H9 (cell line): ENCODE measurements around the gene MGARP. TPM values are rescaled to one million over a fixed set of nuclear protein-coding genes. Genes with fewer than 3 reads are reported as not detected.

Experiments
- DNase-seq: peaks from one replicate; pipeline ENCODE4 v3.0.0-alpha.2; 2017
- H2AFZ ChIP-seq: one replicate; pipeline ENCODE4 v1.6.1; 2013; ENCODE audit warnings: mild to moderate bottlenecking, low read length, control low read depth, moderate library complexity
- H2AK5ac ChIP-seq: 2 replicates; pipeline ENCODE4 v1.6.1; 2013; ENCODE audit warnings: low read length, control low read depth, mixed read lengths; ENCODE audit not compliant: insufficient read length
- H2BK120ac ChIP-seq: one replicate; pipeline ENCODE4 v1.6.1; 2013; ENCODE audit warnings: low read depth, mild to moderate bottlenecking, low read length, control low read depth, inconsistent platforms; ENCODE audit not compliant: poor library complexity, severe bottlenecking
- H2BK12ac ChIP-seq: 2 replicates; pipeline ENCODE4 v1.6.1; 2013; ENCODE audit warnings: low read length, control low read depth, mixed read lengths, low read depth; ENCODE audit not compliant: insufficient read length
- H2BK15ac ChIP-seq: 2 replicates; pipeline ENCODE4 v1.6.1; 2013; ENCODE audit warnings: low read depth, low read length, control low read depth
- H2BK20ac ChIP-seq: one replicate; pipeline ENCODE4 v1.6.1; 2013; ENCODE audit warnings: low read depth, mild to moderate bottlenecking, low read length, control low read depth, inconsistent platforms; ENCODE audit not compliant: poor library complexity, severe bottlenecking
- H2BK5ac ChIP-seq: 2 replicates; pipeline ENCODE4 v1.6.1; 2013; ENCODE audit warnings: low read length, control low read depth, mixed read lengths; ENCODE audit not compliant: insufficient read length
- H3K14ac ChIP-seq: 2 replicates; pipeline ENCODE4 v1.6.1; 2013; ENCODE audit warnings: low read length, control low read depth; ENCODE audit not compliant: insufficient read depth
- H3K18ac ChIP-seq: 2 replicates; pipeline ENCODE4 v1.6.1; 2013; ENCODE audit warnings: low read depth, mild to moderate bottlenecking, mixed read lengths, low read length, control low read depth; ENCODE audit not compliant: insufficient read length
- H3K23ac ChIP-seq: 2 replicates; pipeline ENCODE4 v1.6.1; 2013; ENCODE audit warnings: low read length, control low read depth, mixed read lengths, low read depth; ENCODE audit not compliant: insufficient read length
- H3K23me2 ChIP-seq: 2 replicates; pipeline ENCODE4 v1.6.1; 2013; ENCODE audit warnings: low read depth, mild to moderate bottlenecking, mixed read lengths, low read length, control low read depth; ENCODE audit not compliant: insufficient read length, poor library complexity, severe bottlenecking
- H3K27ac ChIP-seq: 2 replicates; pipeline ENCODE4 v1.5.1; 2013; ENCODE audit warnings: low read length, control low read depth, mixed read lengths, low read depth; ENCODE audit not compliant: insufficient read length
- H3K27me3 ChIP-seq: 2 replicates; pipeline ENCODE4 v1.6.1; 2013; ENCODE audit warnings: low read length, control low read depth, inconsistent platforms; ENCODE audit not compliant: insufficient read depth
- H3K4ac ChIP-seq: 2 replicates; pipeline ENCODE4 v1.6.1; 2013; ENCODE audit warnings: low read depth, mild to moderate bottlenecking, control low read depth, inconsistent platforms, low read length, moderate library complexity
- H3K4me1 ChIP-seq: 2 replicates; pipeline ENCODE4 v1.6.1; 2013; ENCODE audit warnings: low read length, control low read depth, inconsistent platforms; ENCODE audit not compliant: insufficient read depth
- H3K4me2 ChIP-seq: 2 replicates; pipeline ENCODE4 v1.6.1; 2013; ENCODE audit warnings: low read length, control low read depth, mixed read lengths; ENCODE audit not compliant: insufficient read length, insufficient read depth
- H3K56ac ChIP-seq: 2 replicates; pipeline ENCODE4 v1.6.1; 2013; ENCODE audit warnings: low read depth, mild to moderate bottlenecking, mixed read lengths, low read length, control low read depth; ENCODE audit not compliant: insufficient read length
- H3K79me1 ChIP-seq: 2 replicates; pipeline ENCODE4 v1.6.1; 2013; ENCODE audit warnings: low read depth, mild to moderate bottlenecking, moderate library complexity, low read length, control low read depth, inconsistent platforms; ENCODE audit not compliant: insufficient read depth, poor library complexity, severe bottlenecking
- H3K79me2 ChIP-seq: 2 replicates; pipeline ENCODE4 v1.6.1; 2013; ENCODE audit warnings: low read length, control low read depth, inconsistent platforms; ENCODE audit not compliant: insufficient read depth
- H3K9ac ChIP-seq: 2 replicates; pipeline ENCODE4 v1.6.1; 2013; ENCODE audit warnings: low read length, control low read depth, mixed read lengths; ENCODE audit not compliant: insufficient read length; ENCODE audit errors: extremely low read depth
- H3K9me3 ChIP-seq: one replicate; pipeline ENCODE4 v1.6.1; 2013; ENCODE audit warnings: low read depth, low read length, inconsistent platforms; ENCODE audit not compliant: control insufficient read depth
- H3T11ph ChIP-seq: one replicate; pipeline ENCODE4 v1.6.1; 2013; ENCODE audit warnings: mild to moderate bottlenecking, low read length, control low read depth, inconsistent platforms
- H4K20me1 ChIP-seq: one replicate; pipeline ENCODE4 v1.6.1; 2013; ENCODE audit not compliant: control insufficient read depth, insufficient read length, insufficient read depth
- H4K5ac ChIP-seq: 2 replicates; pipeline ENCODE4 v1.6.1; 2013; ENCODE audit warnings: low read depth, mild to moderate bottlenecking, mixed read lengths, low read length, control low read depth; ENCODE audit not compliant: insufficient read length
- H4K8ac ChIP-seq: replicated peaks from 2 replicates; pipeline ENCODE4 v1.6.1; 2013; ENCODE audit warnings: low read length, control low read depth, mixed read lengths, low read depth; ENCODE audit not compliant: insufficient read length
- H4K91ac ChIP-seq: 2 replicates; pipeline ENCODE4 v1.6.1; 2013; ENCODE audit warnings: low read depth, mild to moderate bottlenecking, moderate library complexity, mixed read lengths, low read length, control low read depth; ENCODE audit not compliant: insufficient read length
- H3K27ac Mint-ChIP-seq, 3 experiments: 2 replicates in 2 of 3; 3 replicates in 1 of 3; pipeline ENCODE4 v1.8.0; 2020 to 2021; ENCODE audit warnings: mixed read lengths in 3 of 3, mild to moderate bottlenecking in 1 of 3, moderate library complexity in 1 of 3
- H3K27me3 Mint-ChIP-seq: 2 replicates; pipeline ENCODE4 v1.8.0; 2021; ENCODE audit warnings: low read depth, mild to moderate bottlenecking, moderate library complexity, mixed read lengths
- H3K36me3 Mint-ChIP-seq, 3 experiments: 2 replicates in 2 of 3; 3 replicates in 1 of 3; pipeline ENCODE4 v1.8.0; 2020 to 2021; ENCODE audit warnings: low read depth in 3 of 3, mixed read lengths in 3 of 3; ENCODE audit not compliant: insufficient read depth in 1 of 3
- H3K4me1 Mint-ChIP-seq, 2 experiments: 2 replicates each; pipeline ENCODE4 v1.8.0; 2020; ENCODE audit warnings: mixed read lengths in 2 of 2
- H3K4me3 Mint-ChIP-seq, 2 experiments: 2 replicates in 1 of 2; 3 replicates in 1 of 2; pipeline ENCODE4 v1.8.0; 2020 to 2021; ENCODE audit warnings: mild to moderate bottlenecking in 2 of 2, mixed read lengths in 2 of 2, moderate library complexity in 1 of 2
- H3K9me3 Mint-ChIP-seq, 2 experiments: 2 replicates in 1 of 2; 3 replicates in 1 of 2; pipeline ENCODE4 v1.8.0; 2020; ENCODE audit warnings: mild to moderate bottlenecking in 2 of 2, mixed read lengths in 2 of 2, moderate library complexity in 1 of 2
- WGBS: extraction: QIAGEN DNeasy Blood & Tissue Kit; methylation state at CpG from one replicate; pipeline ENCODE4 v1.1.7; 2013; ENCODE audit warnings: missing lambda C conversion rate, low lambda C conversion rate, mixed read lengths; ENCODE audit not compliant: insufficient read length; ENCODE audit errors: extremely low coverage; 5-methylcytosine and 5-hydroxymethylcytosine counted together
- total RNA-seq: library from RNA; stranded (reverse); gene quantifications from 2 replicates; pipeline ENCODE4 v1.2.1, GENCODE V29; 2021
- TF ChIP-seq, protein P1 (sequence below): fragments of 200-600 bp; sonication (generic); conservative IDR thresholded peaks from 3 replicates; pipeline ENCODE4 v1.8.0; 2021; ENCODE audit warnings: antibody characterized with exemption, mild to moderate bottlenecking

Gene MGARP
- total RNA-seq, 1 experiment from 2014 or later: 4.0 TPM

DNA sequence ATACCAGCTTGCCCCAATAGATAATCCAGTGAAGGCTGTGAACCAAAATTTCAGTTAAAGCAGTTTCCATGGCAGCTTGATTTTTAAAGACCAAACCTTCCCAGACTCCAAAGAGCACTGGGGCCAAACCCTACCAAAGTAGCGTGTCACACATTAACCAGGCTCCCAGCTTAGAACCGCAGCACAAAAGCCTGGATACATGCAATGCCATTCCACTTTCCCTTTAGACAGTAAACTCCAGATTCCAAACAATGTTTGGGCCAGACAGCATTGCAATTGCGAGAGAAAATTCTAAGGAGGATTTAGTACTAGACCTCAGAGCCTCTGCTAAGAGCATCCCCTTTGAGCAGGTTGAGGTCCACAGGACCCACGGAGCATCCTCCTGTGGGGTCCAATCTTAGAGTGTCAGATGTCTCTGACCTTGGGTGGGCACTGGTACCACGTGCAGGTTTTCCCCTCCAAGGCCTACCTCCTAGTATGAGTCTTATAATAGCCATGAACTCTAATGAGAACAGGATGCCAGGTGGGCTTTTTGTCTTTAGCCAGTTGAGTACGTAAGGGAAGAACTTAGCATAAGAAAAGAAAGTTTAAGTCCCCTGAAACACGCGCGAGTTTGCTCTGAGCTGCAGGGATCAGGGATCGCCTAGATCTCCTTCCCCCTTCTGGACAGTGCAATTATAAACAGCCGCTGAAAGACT is 38.8 kb downstream of the MGARP start:
- Histone ChIP-seq H3K79me2 (no peaks in the 10 kb centered on the region), H2BK20ac (no peak overlapping the region), H3K4ac (no peak overlapping the region), H3K4me2 (no peak overlapping the region), H3K18ac (peak overlapping the region; percentile 48), H4K20me1 (no peaks in the 10 kb centered on the region), H3T11ph (no peak overlapping the region), H4K5ac (no peak overlapping the region), H3K14ac (no peak overlapping the region; the same call in 1 of the 2 replicates), H4K8ac (no peak overlapping the region), H4K91ac (no peak overlapping the region), H2BK120ac (no peak overlapping the region), H2BK12ac (no peak overlapping the region), H2AFZ (no peak overlapping the region), H3K23me2 (no peaks in the 10 kb centered on the region), H2BK5ac (no peak overlapping the region), H3K27me3 (no peaks in the 10 kb centered on the region), H3K27ac (peak overlapping the region; percentile 4), H3K9ac (no peak overlapping the region), H3K4me1 (peaks cover 16% of the 10 kb centered on the region; the same call in 1 of the 2 replicates), H3K23ac (no peak overlapping the region), H2AK5ac (no peak overlapping the region), H3K9me3 (no peaks in the 10 kb centered on the region), H3K56ac (no peak overlapping the region), H2BK15ac (no peak overlapping the region), H3K79me1 (no peaks in the 10 kb centered on the region)
- WGBS: no CpG with 5 or more reads among the region's 11 CpGs
- H3K36me3 Mint-ChIP-seq: peaks cover 7 to 10% (median 10%) of the 10 kb centered on the region in 3 experiments
- no peaks in the 10 kb centered on the region for H3K27me3 Mint-ChIP-seq
- TF ChIP-seq, protein P1, sequence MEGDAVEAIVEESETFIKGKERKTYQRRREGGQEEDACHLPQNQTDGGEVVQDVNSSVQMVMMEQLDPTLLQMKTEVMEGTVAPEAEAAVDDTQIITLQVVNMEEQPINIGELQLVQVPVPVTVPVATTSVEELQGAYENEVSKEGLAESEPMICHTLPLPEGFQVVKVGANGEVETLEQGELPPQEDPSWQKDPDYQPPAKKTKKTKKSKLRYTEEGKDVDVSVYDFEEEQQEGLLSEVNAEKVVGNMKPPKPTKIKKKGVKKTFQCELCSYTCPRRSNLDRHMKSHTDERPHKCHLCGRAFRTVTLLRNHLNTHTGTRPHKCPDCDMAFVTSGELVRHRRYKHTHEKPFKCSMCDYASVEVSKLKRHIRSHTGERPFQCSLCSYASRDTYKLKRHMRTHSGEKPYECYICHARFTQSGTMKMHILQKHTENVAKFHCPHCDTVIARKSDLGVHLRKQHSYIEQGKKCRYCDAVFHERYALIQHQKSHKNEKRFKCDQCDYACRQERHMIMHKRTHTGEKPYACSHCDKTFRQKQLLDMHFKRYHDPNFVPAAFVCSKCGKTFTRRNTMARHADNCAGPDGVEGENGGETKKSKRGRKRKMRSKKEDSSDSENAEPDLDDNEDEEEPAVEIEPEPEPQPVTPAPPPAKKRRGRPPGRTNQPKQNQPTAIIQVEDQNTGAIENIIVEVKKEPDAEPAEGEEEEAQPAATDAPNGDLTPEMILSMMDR: peak; percentile 15; the same call in 1 of the 3 replicates
- peak overlapping the region; percentile 84 to 98 (median 90) for H3K27ac Mint-ChIP-seq
- peak overlapping the region; percentile 18 to 52; a peak in 2 of 5 replicates for H3K4me3 Mint-ChIP-seq
- H3K4me1 Mint-ChIP-seq: peaks cover 26 to 33% of the 10 kb centered on the region in 2 experiments
- peaks cover 12 to 14% of the 10 kb centered on the region in 2 experiments for H3K9me3 Mint-ChIP-seq
- DNase-seq: peak; percentile 63
